Osteocyte (in vitro differentiated cells): Measurements from ENCODE around the gene MELTF. TPM values are rescaled to one million over a fixed set of nuclear protein-coding genes. Genes with fewer than 3 reads are reported as not detected.

Source experiments
- DNase-seq: peaks from one replicate; pipeline ENCODE4 v3.0.0; 2021; ENCODE audit warnings: mixed read lengths; ENCODE audit not compliant: unreplicated experiment; ENCODE audit errors: extremely low spot score
- H3K27ac Mint-ChIP-seq: one replicate; pipeline ENCODE4 v1.8.0; 2021; ENCODE audit warnings: mild to moderate bottlenecking, mixed read lengths; ENCODE audit not compliant: unreplicated experiment
- H3K27me3 Mint-ChIP-seq: one replicate; pipeline ENCODE4 v1.8.0; 2021; ENCODE audit warnings: mixed read lengths; ENCODE audit not compliant: unreplicated experiment
- H3K36me3 Mint-ChIP-seq: one replicate; pipeline ENCODE4 v1.8.0; 2021; ENCODE audit warnings: mixed read lengths; ENCODE audit not compliant: unreplicated experiment
- H3K4me1 Mint-ChIP-seq: one replicate; pipeline ENCODE4 v1.8.0; 2021; ENCODE audit warnings: mixed read lengths; ENCODE audit not compliant: unreplicated experiment
- H3K4me3 Mint-ChIP-seq: one replicate; pipeline ENCODE4 v1.8.0; 2021; ENCODE audit warnings: mild to moderate bottlenecking, moderate library complexity, mixed read lengths; ENCODE audit not compliant: unreplicated experiment
- H3K9me3 Mint-ChIP-seq: one replicate; pipeline ENCODE4 v1.8.0; 2021; ENCODE audit warnings: mixed read lengths; ENCODE audit not compliant: unreplicated experiment
- total RNA-seq: library from RNA; stranded (reverse); gene quantifications from 2 replicates; pipeline ENCODE4 v1.2.1, GENCODE V29; 2021
- TF ChIP-seq, protein P1 (sequence below): fragments of 200-600 bp; sonication (generic); IDR thresholded peaks from 2 replicates; pipeline ENCODE4 v1.5.0; 2021; ENCODE audit warnings: antibody characterized with exemption, mild to moderate bottlenecking, moderate library complexity

The MELTF gene
- total RNA-seq, 1 donor from 2014 or later: 1.4 TPM

DNA sequence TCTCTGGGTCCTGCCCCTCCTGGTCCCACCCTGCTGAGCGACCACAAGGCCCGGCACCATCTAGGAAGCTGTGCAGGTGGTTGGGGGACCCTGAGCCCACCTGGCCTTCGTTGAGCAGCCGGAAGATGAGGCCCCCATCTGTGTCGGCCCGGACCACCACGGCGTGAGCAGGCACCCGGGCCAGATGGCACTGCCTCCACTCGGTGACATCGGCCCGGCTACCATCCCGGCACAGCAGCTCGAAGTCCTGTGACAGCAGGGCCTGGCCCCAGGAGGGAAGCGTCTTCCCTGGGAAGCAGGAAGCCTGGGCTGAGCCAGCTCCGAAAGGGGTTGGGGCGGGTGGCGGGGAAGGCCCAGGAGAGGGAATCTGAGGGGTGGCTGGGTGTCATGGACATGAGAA, 12.6 kb downstream of the MELTF start:
- TF ChIP-seq, protein P1, sequence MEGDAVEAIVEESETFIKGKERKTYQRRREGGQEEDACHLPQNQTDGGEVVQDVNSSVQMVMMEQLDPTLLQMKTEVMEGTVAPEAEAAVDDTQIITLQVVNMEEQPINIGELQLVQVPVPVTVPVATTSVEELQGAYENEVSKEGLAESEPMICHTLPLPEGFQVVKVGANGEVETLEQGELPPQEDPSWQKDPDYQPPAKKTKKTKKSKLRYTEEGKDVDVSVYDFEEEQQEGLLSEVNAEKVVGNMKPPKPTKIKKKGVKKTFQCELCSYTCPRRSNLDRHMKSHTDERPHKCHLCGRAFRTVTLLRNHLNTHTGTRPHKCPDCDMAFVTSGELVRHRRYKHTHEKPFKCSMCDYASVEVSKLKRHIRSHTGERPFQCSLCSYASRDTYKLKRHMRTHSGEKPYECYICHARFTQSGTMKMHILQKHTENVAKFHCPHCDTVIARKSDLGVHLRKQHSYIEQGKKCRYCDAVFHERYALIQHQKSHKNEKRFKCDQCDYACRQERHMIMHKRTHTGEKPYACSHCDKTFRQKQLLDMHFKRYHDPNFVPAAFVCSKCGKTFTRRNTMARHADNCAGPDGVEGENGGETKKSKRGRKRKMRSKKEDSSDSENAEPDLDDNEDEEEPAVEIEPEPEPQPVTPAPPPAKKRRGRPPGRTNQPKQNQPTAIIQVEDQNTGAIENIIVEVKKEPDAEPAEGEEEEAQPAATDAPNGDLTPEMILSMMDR: no peak
- Mint-ChIP-seq H3K27me3 (peaks cover 22% of the 10 kb centered on the region), H3K4me3 (no peak overlapping the region), H3K4me1 (no peaks in the 10 kb centered on the region), H3K9me3 (no peaks in the 10 kb centered on the region), H3K36me3 (no peaks in the 10 kb centered on the region), H3K27ac (no peak overlapping the region)
- DNase-seq: no peak

DNA sequence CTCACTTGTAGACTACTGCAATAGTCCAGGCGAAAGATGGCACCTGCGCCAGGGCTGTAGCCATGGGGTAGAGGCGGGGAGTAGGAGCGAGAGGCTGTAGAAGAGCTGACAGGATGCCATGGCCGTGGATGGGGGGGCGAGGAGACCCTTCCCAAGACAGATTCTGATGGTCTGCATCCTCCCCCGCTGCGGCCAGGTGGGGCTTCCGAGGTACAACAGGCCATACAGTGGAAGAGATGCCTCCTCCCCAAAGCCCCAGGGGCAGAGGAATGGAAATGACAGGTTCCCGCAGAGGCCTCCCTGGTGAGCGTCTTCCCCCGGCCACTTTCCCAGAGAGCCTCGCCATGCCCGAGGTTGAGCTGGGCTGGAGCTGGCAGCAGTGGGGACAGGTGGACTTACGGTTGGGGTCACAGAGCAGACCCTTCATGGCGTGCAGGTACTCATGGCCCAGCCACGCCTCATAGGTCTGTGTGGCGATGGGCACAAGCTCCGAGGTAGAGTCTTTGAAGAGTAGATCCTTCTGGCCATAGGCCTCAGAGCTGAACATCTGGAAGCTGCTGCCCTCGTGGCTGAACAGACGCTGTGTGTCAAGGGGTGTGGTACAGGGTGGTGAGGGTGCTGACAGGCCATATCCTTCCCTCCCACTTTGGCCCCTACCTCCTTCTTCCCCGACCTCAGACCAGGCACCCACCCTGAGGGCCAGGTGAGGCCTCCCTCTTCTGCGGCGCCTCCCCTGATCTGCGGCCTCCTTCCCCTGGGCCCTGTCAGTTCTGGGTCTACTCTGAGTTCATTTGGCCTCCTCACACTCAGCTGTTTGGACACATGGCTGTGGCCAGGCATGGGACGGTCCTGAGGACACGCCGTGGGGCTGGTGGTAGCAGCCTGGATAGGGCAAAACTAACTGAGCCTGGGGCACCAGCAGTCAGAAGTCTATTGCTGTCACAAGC, 13.6 kb downstream of the MELTF start:
- Mint-ChIP-seq H3K36me3 (no peaks in the 10 kb centered on the region), H3K4me3 (no peak overlapping the region), H3K4me1 (no peaks in the 10 kb centered on the region), H3K27ac (no peak overlapping the region), H3K9me3 (no peaks in the 10 kb centered on the region), H3K27me3 (peaks cover 17% of the 10 kb centered on the region)
- TF ChIP-seq, protein P1: no peak
- no peak for DNase-seq

DNA sequence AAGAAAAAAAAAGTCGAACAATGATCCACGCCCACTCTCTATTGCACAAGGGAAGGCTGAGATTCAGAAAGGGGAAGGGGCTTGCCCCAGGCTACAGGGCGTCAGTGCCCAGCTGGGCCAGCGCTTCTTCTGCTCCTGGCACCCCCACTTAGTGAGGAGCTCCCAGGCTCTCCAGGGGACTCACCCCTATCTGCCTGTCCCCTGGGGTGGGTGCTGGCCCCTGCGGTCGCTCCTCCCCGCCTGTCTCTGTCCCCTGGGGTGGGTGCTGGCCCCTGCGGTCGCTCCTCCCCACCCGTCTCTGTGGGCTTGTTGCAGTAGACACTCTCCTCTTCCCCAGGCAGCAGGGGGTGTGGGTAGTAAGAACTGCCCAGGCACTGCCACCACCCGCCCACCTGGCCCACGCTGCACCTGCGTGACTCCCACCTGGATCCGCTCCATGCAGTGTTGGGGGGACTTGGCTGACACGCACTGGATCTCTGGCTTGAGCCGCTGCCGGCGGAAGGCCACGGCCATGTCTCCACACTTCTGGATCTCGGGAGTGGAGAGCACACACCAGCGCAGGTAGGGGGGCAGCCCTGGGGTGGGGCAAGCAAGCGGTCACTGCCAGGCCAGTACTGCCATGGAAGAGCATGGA, 14.6 kb downstream of the MELTF start:
- Mint-ChIP-seq H3K36me3 (no peaks in the 10 kb centered on the region), H3K4me1 (no peaks in the 10 kb centered on the region), H3K4me3 (no peak overlapping the region), H3K9me3 (no peaks in the 10 kb centered on the region), H3K27ac (no peak overlapping the region), H3K27me3 (peaks cover 15% of the 10 kb centered on the region)
- no peak for DNase-seq
- TF ChIP-seq, protein P1: no peak

DNA sequence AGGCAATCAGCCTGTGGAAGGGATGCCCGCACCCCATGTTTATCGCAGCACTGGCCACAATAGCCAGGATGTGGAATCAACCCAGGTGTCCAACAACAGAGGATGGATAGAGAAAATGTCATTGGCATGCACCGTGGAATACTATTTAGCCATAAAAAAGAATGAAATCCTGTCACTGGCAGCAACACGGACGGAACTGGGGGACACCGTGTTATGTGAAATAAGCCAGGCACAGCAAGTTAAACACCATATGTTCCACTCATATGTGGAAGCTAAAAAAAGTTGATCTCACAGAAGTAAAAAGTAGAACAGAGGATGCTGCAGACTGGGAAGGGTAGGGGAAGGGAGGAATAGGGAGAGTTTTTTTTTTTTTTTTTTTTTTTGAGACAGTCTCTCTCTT, 15.6 kb downstream of the MELTF start:
- DNase-seq: no peak
- H3K36me3 Mint-ChIP-seq: no peaks in the 10 kb centered on the region

DNA sequence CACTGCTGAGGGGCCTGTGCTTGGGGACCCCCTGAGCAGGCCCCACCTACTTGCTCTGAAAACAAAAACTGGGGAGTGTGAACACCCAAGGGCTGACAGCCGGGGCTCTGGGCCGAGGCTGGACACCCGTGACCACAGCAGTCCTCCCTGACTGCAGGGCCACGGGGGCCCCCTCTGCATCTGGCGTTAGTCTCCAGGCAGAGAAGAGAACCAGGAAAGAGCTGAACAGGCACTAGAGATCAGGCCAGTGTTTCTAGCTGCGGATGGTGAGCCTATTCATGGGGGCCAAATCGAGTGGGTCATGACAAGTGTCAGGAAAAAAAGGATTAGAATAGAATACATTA, 17.1 kb downstream of the MELTF start:
- TF ChIP-seq, protein P1: no peak
- no peak for DNase-seq
- Mint-ChIP-seq H3K36me3 (no peaks in the 10 kb centered on the region), H3K4me3 (no peak overlapping the region), H3K27me3 (no peaks in the 10 kb centered on the region), H3K27ac (no peak overlapping the region), H3K4me1 (no peaks in the 10 kb centered on the region), H3K9me3 (no peaks in the 10 kb centered on the region)

More for the DNA sequence above, 15.6 kb downstream of the MELTF start:
- no peak overlapping the region for H3K4me3 Mint-ChIP-seq
- H3K4me1 Mint-ChIP-seq: no peaks in the 10 kb centered on the region
- no peaks in the 10 kb centered on the region for H3K9me3 Mint-ChIP-seq
- TF ChIP-seq, protein P1: no peak
- H3K27ac Mint-ChIP-seq: no peak overlapping the region
- peaks cover 4% of the 10 kb centered on the region for H3K27me3 Mint-ChIP-seq
